HEK293T (cell line): ENCODE measurements around the gene LRP1B.

ENCODE experiments used
- BHLHE40 ChIP-seq: fragments of 450-650 bp; IDR thresholded peaks from 2 replicates; pipeline ENCODE4 v1.6.1; 2016; ENCODE audit warnings: mild to moderate bottlenecking, moderate library complexity, borderline replicate concordance
- ELF4 ChIP-seq: fragments of 450-650 bp; IDR thresholded peaks from 2 replicates; pipeline ENCODE4 v1.6.1; 2017; ENCODE audit warnings: antibody characterized with exemption
- FOXM1 ChIP-seq: fragments of 450-650 bp; IDR thresholded peaks from 2 replicates; pipeline ENCODE4 v1.6.1; 2017; ENCODE audit warnings: mild to moderate bottlenecking, borderline replicate concordance
- NFRKB ChIP-seq: fragments of 450-650 bp; IDR thresholded peaks from 2 replicates; pipeline ENCODE4 v1.6.1; 2016; ENCODE audit warnings: mild to moderate bottlenecking, moderate library complexity
- PKNOX1 ChIP-seq: fragments of 450-650 bp; IDR thresholded peaks from 2 replicates; pipeline ENCODE4 v1.6.1; 2016
- SP1 ChIP-seq: fragments of 450-650 bp; IDR thresholded peaks from 2 replicates; pipeline ENCODE4 v1.6.1; 2017
- SUZ12 ChIP-seq: fragments of 450-650 bp; IDR thresholded peaks from 2 replicates; pipeline ENCODE4 v1.6.1; 2016; ENCODE audit warnings: mild to moderate bottlenecking
- TARDBP ChIP-seq: fragments of 450-650 bp; IDR thresholded peaks from 2 replicates; pipeline ENCODE4 v1.6.1; 2016
- ZNF384 ChIP-seq: fragments of 450-650 bp; IDR thresholded peaks from 2 replicates; pipeline ENCODE4 v1.6.1; 2016

- no peak for TF ChIP-seq TARDBP
- TF ChIP-seq BHLHE40 = no peak
- no peak for TF ChIP-seq ZNF384
- TF ChIP-seq FOXM1 = no peak
- TF ChIP-seq SUZ12 = no peak
- TF ChIP-seq NFRKB = no peak
- TF ChIP-seq ELF4 = no peak
- no peak for TF ChIP-seq PKNOX1
- TF ChIP-seq SP1 = no peak
These were observed 621.8 kb downstream of the LRP1B start for GRCh38 chr2:141508806-141509595.
